ENCODE results near the gene CNGA1. TPM values are rescaled to one million over a fixed set of nuclear protein-coding genes. Genes with fewer than 3 reads are reported as not detected.

The CNGA1 gene
- total and polyA plus RNA-seq, 2 donors (not counting 3 experiments of a cell fraction or from before 2014, with no cell fraction given), result not detected

- Histone ChIP-seq H4K20me1 (replicated peaks; ENCODE audit: control insufficient read depth, extremely low read depth, insufficient read depth, low read length) (no peaks in the 10 kb centered on the region), H3K79me2 (ENCODE audit: control insufficient read depth, insufficient read depth, low read length) (no peaks in the 10 kb centered on the region), H3K4me1 (ENCODE audit: control insufficient read depth, extremely low read depth, insufficient read depth, low read length) (no peaks in the 10 kb centered on the region), H3K4me2 (ENCODE audit: insufficient read depth, low read length) (no peak overlapping the region), H3K9me3 (replicated peaks; ENCODE audit: control insufficient read depth, insufficient read depth, low read length) (no peaks in the 10 kb centered on the region), H3K9ac (replicated peaks; ENCODE audit: extremely low read depth, insufficient read depth, low read length) (no peak overlapping the region), H3K36me3 (ENCODE audit: control insufficient read depth in 2 of 2, extremely low read depth in 1 of 2, insufficient read depth in 2 of 2, low read length in 2 of 2) (no peaks in the 10 kb centered on the region), H3K9me1 (replicated peaks; ENCODE audit: control insufficient read depth, extremely low read depth, insufficient read depth, low read length) (no peaks in the 10 kb centered on the region), H3K27me3 (ENCODE audit: control insufficient read depth in 2 of 2, insufficient read depth in 2 of 2, low read length in 2 of 2) (peaks cover 8 to 14% of the 10 kb centered on the region in 2 experiments), H3K4me3 (replicated peaks in 1 of 3; ENCODE audit: insufficient read depth in 1 of 3, low read depth in 1 of 3, low read length in 3 of 3) (no peak overlapping the region), H2AFZ (ENCODE audit: low read depth, low read length) (no peak overlapping the region), H3K27ac (ENCODE audit: insufficient read depth, low read depth, low read length) (no peak overlapping the region)
- dilution Hi-C loops (cut with MboI; ENCODE audit: extremely low pct_ligation_motif_present, low sequenced_read_pairs) (no loop called here), intact Hi-C loops (cut with micrococcal nuclease) (loop anchor here (10.0 kb wide), 2 partner anchors 552 to 1002 kb away; no protein-coding TSS in a partner anchor)
- FAIRE-seq, result no peak
- CTCF ChIA-PET, result interaction anchor here (1.2 to 1.3 kb wide), 2 partner anchors 173 to 268 kb away, joined by 3 to 5 read pairs; no protein-coding TSS in a partner anchor
- BruUV-seq (replicated peaks), result no TSS peak
- POLR2A ChIA-PET, result no interaction called here
- no peak for TF ChIP-seq CTCF (IDR thresholded peaks at IDR 0.05; ENCODE audit: extremely low read depth in 1 of 2, insufficient read depth in 1 of 2, low read depth in 1 of 2, low read length in 2 of 2)
- TF ChIP-seq JUN (IDR thresholded peaks at IDR 0.05; ENCODE audit: borderline replicate concordance, insufficient read depth, insufficient read length, low read depth), result no peak
- TF ChIP-seq MAX (IDR thresholded peaks at IDR 0.05; ENCODE audit: insufficient read depth, insufficient read length), result no peak
- TF ChIP-seq POLR2AphosphoS5 (IDR thresholded peaks at IDR 0.05; ENCODE audit: insufficient read depth, low read depth, low read length), result no peak
- TF ChIP-seq POLR2A (IDR thresholded peaks at IDR 0.05; ENCODE audit: low read depth, low read length), result no peak
- no peak for TF ChIP-seq EZH2 (IDR thresholded peaks at IDR 0.05; ENCODE audit: borderline replicate concordance, low read depth, low read length, severe bottlenecking)
- no peak for TF ChIP-seq MYC (IDR thresholded peaks at IDR 0.05; ENCODE audit: low read depth, low read length)
- TF ChIP-seq FOS (IDR thresholded peaks at IDR 0.05; ENCODE audit: borderline replicate concordance, insufficient read depth, low read length), result no peak
- DNase-seq (ENCODE audit: low read depth, low spot score), result no peak
Measured at GRCh38 chr4:47936336-47936735, 80.1 kb downstream of the CNGA1 start.
